Small intestine (tissue), 7 donors: ENCODE measurements around the gene SOWAHC. TPM values are rescaled to one million over a fixed set of nuclear protein-coding genes. Genes with fewer than 3 reads are reported as not detected.

ENCODE experiments used
- DNase-seq, 2 donors: peaks; one replicate each; pipeline versions ENCODE4 v3.0.0 to v3.0.0-alpha.2; 2013
- FAIRE-seq: peaks from 2 replicates; lab custom pipeline; 2012; peaks lifted over from hg19 to GRCh38; lab: Jason Lieb, UNC
- H3K27ac ChIP-seq, 3 donors: one replicate each; pipeline ENCODE4 v1.5.1; 2013; ENCODE audit warnings: low read length in 2 of 3, mild to moderate bottlenecking in 2 of 3, control low read depth in 1 of 3, inconsistent platforms in 1 of 3, low read depth in 1 of 3, moderate library complexity in 1 of 3
- H3K27me3 ChIP-seq, 3 donors: one replicate each; pipeline ENCODE4 v1.6.1; 2013; ENCODE audit warnings: low read length in 3 of 3, inconsistent platforms in 1 of 3; ENCODE audit not compliant: control insufficient read depth in 3 of 3, insufficient read depth in 3 of 3
- H3K36me3 ChIP-seq, 3 donors: one replicate each; pipeline ENCODE4 v1.6.1; 2013; ENCODE audit warnings: low read length in 3 of 3, inconsistent platforms in 1 of 3, low read depth in 1 of 3, mild to moderate bottlenecking in 1 of 3, moderate library complexity in 1 of 3; ENCODE audit not compliant: control insufficient read depth in 3 of 3, insufficient read depth in 2 of 3
- H3K4me1 ChIP-seq, 3 donors: one replicate each; pipeline ENCODE4 v1.6.1; 2013; ENCODE audit warnings: low read length in 2 of 3, inconsistent platforms in 1 of 3, low read depth in 1 of 3, mild to moderate bottlenecking in 1 of 3, moderate library complexity in 1 of 3; ENCODE audit not compliant: control insufficient read depth in 3 of 3, insufficient read depth in 2 of 3
- H3K4me3 ChIP-seq, 3 donors: one replicate each; pipeline ENCODE4 v1.5.1; 2013; ENCODE audit warnings: low read length in 3 of 3, control low read depth in 1 of 3, inconsistent platforms in 1 of 3, low read depth in 1 of 3, mild to moderate bottlenecking in 1 of 3, moderate library complexity in 1 of 3
- H3K9me3 ChIP-seq, 2 donors: one replicate each; pipeline ENCODE4 v1.6.1; 2013; ENCODE audit warnings: low read depth in 1 of 2, low read length in 1 of 2; ENCODE audit not compliant: control insufficient read depth in 2 of 2, insufficient read depth in 1 of 2
- WGBS, 3 donors: extraction: QIAGEN DNeasy Blood & Tissue Kit; methylation state at CpG; one replicate each; pipeline ENCODE4 v1.1.7; 2013; 5-methylcytosine and 5-hydroxymethylcytosine counted together
- polyA plus RNA-seq, 4 donors: library from polyadenylated mRNA; stranded (reverse) in 3 of 4; unstranded in 1 of 4; fragments of 200-250 nt in 3 of 4; fragments of 120-200 nt in 1 of 4; gene quantifications; one replicate each; pipeline versions ENCODE4 v1.2.1 to v1.2.3, GENCODE V29; 2013
- donor health status: healthy with polysubstance abuse.
- donor health status: control.
- donor health status: control.
- donor health status: Bipolar disorder and iron deficiency.
- donor health status: healthy.

SOWAHC gene
- polyA plus RNA-seq, 4 donors = 5.9 to 19.8 (median 7.0) TPM

DNA sequence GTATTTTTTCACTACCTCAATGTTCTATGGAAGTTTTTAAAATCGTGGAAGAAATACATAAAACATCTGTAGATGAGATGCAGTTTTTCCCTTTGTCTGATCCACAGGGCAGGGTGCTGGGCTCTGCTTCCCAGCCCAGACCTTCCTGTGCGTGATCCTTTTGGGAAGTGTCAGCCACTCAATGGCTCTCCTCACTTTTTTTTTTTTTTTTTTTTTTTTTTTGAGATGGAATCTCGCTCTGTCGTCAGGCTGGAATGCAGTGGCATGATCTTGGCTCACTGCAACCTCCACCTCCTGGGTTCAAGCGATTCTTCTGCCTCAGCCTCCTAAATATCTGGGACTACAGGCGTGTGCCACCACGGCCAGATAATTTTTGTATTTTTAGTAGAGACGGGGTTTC lies 32.8 kb downstream of the SOWAHC start:
- peaks cover 0 to 20% (median 4%) of the 10 kb centered on the region in 3 donors for H3K4me1 ChIP-seq
- H3K36me3 ChIP-seq = no peaks in the 10 kb centered on the region
- DNase-seq (no peak), FAIRE-seq (no peak)
- WGBS, 3 donors = 90 to 94% (median 91%) methylated on average over 8 of the region's 8 CpGs
- H3K4me3 ChIP-seq = no peak overlapping the region
- no peaks in the 10 kb centered on the region for H3K27me3 ChIP-seq
- H3K27ac ChIP-seq = no peak overlapping the region
- H3K9me3 ChIP-seq = no peaks in the 10 kb centered on the region

DNA sequence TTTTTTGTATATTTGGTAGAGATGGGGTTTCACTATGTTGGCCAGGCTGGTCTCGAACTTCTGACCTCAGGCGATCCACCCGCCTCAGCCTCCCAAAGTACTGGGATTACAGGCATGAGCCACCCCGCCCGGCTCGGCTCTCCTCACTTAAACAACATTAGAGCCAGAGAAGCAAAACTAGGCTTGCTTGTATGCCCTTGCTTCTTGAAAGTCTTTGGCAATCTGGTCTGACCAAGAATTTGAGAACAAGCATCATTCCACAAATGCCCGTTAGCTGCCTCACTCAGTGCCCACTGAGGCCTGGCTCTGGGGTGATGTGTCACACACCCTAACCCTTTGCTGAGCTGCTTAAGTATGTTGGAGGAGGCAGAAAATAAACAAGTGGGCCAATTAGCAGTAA lies 33.5 kb downstream of the SOWAHC start:
- WGBS, 3 donors = 94 to 95% (median 94%) methylated on average over 7 of the region's 7 CpGs
- H3K36me3 ChIP-seq = no peaks in the 10 kb centered on the region
- no peaks in the 10 kb centered on the region for H3K9me3 ChIP-seq
- DNase-seq = no peak
- peaks cover 0 to 20% (median 4%) of the 10 kb centered on the region in 3 donors for H3K4me1 ChIP-seq
- no peak for FAIRE-seq
- H3K27ac ChIP-seq = no peak overlapping the region
- H3K4me3 ChIP-seq = no peak overlapping the region
- H3K27me3 ChIP-seq = no peaks in the 10 kb centered on the region

DNA sequence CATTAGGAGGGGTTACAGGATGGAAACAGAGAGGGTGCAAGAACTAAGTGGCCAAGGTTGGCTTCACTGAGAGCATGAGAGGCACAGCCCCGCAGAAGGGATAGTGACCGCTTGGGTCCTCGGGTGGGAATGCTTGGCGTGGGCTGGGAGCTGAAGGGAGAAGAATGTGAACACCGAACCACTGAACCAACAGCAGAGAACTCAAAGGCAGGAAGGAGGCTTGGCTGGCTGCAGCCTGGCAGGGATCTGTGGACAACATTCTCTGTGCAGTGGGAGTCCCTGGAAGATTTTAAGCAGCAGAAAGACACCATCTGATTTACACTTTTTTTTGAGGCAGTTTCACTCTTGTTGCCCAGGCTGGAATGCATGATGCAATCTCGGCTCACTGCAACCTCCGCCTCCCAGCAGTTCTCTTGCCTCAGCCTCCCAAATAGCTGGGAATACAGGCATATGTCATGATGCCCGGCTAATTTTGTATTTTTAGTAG lies 33.9 kb downstream of the SOWAHC start:
- H3K27me3 ChIP-seq = no peaks in the 10 kb centered on the region
- H3K4me3 ChIP-seq = no peak overlapping the region
- WGBS, 3 donors = 91 to 95% (median 93%) methylated on average over 8 of the region's 8 CpGs
- FAIRE-seq (no peak), DNase-seq (no peak)
- peaks cover 0 to 20% (median 4%) of the 10 kb centered on the region in 3 donors for H3K4me1 ChIP-seq
- no peak overlapping the region for H3K27ac ChIP-seq
- H3K36me3 ChIP-seq = no peaks in the 10 kb centered on the region
- H3K9me3 ChIP-seq = no peaks in the 10 kb centered on the region

DNA sequence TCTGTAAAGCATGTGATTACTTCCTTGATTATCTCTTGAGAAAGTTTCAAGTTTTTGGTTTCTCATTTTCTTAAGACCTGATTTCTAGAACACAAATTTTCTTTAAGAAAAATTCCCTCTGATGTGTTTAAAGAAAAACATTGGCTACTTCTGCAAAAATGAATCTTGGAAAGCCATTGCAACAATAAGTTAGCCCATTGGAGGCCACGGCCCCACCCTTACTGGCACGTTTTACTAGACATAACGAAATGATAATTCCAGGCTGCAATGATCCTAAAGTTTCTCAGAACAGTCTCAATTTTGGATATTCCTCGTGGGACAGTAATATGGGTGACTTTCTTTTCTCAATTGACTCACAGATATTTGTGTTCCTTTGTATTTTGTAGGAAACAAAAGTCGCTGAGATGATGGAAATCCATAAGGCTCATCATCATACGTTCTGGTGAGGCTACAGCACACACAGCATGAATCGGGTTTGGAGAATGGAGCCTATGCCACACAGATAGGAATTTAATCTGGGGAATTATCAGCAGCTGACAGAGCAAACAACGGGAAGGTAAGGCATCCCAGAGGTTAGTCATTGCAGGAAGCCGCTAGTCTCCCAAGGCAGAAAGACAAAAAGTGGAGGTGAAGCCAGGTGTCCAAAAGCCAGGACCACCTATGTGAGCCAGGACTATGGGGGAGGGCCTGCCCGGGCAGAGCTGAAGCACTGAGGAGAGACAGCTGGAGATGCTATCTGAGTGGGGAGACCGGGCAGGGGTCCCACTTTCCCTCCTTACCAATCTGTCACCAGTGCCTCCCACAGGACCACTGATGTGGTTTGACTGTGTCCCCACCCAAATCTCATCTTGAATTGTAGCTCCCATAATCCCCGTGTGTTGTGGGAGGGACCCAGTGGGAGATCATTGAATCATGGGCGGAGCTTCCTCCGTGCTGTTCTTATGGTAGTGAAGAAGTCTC lies 35.9 kb downstream of the SOWAHC start:
- no peak for FAIRE-seq
- 76 to 84% (median 83%) methylated on average over 14 of the region's 14 CpGs for whole genome bisulfite sequencing, 3 donors

DNA sequence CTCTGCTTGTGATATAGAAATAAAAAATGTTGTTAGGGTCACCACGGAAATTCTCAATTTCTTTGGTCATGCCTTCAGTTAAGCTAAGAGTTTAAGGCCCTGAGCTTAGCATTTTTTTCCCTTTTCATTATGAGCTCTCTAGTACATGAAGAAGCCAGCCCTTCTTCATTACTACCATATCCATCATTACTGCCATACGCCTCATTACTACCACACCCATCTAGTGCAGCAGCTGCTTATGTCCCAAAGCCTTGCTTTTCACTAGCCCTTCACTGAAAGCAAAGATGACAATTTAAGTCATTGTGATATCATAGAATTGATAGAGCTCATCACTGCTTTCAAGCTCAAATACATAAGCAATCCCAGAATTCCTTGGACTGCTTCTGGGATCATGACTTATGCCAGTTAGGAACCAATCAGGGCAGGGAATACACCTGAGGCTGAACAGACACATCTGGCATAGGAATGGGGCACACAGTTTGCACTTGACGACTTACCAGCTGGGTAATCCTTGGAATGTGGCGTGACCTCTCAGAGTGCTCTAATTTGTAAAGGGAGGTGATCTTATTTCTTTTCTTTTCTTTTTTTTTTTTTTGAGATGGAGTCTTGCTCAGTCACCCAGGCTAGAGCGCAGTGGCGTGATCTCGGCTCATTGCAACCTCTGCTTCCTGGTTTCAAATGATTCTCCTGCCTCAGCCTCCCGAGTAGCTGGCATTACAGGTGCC lies 40.3 kb downstream of the SOWAHC start:
- H3K36me3 ChIP-seq = no peaks in the 10 kb centered on the region
- no peak overlapping the region for H3K4me3 ChIP-seq
- no peaks in the 10 kb centered on the region for H3K27me3 ChIP-seq
- H3K4me1 ChIP-seq = no peaks in the 10 kb centered on the region
- H3K27ac ChIP-seq = no peak overlapping the region
- no peak for DNase-seq
- no peak for FAIRE-seq
- WGBS, 3 donors = 84 to 92% (median 90%) methylated on average over 8 of the region's 8 CpGs
- H3K9me3 ChIP-seq = no peaks in the 10 kb centered on the region

More for the DNA sequence above, 35.9 kb downstream of the SOWAHC start:
- no peak for DNase-seq
- Histone ChIP-seq H3K4me1 (peaks cover 0 to 5% (median 0%) of the 10 kb centered on the region in 3 donors), H3K9me3 (no peaks in the 10 kb centered on the region), H3K27me3 (no peaks in the 10 kb centered on the region), H3K4me3 (no peak overlapping the region), H3K36me3 (no peaks in the 10 kb centered on the region), H3K27ac (no peak overlapping the region)

DNA sequence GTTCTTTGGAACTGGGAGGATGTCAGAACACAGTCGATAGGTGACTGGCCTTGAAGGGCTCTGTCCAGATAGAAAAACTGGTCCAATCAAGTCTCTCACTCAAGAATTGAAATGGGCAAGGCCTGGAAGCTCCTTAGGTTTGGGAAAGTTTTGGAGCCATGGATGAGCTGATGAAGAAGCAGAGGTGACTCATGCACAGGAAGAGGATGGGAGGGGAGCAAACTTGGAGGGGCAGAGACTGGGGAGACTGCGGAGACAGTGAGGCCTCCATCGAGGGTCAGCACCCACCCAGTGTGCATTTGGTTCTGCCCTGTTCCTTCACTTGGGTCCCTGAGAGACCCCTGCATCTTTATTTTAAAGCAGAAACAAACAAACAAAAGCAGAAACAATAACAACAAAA lies 41.1 kb downstream of the SOWAHC start:
- Histone ChIP-seq H3K27me3 (no peaks in the 10 kb centered on the region), H3K4me1 (no peaks in the 10 kb centered on the region), H3K36me3 (no peaks in the 10 kb centered on the region), H3K4me3 (no peak overlapping the region), H3K27ac (no peak overlapping the region), H3K9me3 (no peaks in the 10 kb centered on the region)
- 79 to 93% (median 91%) methylated on average over 3 of the region's 3 CpGs for WGBS, 3 donors
- DNase-seq (no peak), FAIRE-seq (no peak)

DNA sequence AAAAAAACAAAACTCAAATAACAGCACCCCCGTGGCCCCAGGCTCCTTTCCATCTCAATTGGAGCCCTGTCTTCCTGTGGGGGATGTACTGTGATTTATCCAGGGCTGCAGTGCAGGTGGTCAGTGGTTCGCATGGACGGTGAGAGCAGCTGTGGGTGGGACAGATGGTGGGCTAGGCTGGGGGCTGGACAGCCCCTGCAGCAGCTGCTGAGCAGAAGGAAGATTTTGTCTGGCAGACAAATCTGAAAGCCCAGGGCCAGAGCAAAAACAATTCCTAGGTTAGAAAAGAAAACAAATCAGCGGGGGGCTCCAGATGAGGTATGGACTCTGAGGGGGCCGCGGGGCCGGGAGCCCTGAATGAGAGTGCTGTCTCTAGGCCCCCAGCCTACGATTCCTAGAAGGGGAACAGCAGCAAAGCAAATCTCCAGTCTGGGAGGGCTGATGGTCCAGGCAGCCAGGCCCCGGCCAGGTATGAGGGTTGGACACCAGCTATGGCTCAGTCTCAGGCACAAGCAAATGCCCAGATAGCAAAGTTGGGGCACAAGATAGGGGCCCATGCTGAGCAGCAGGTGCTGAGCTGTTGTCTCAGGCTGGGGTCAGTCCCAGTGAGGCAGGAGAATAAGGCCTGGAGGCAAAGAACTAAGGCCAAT lies 45.4 kb downstream of the SOWAHC start:
- Histone ChIP-seq H3K27me3 (no peaks in the 10 kb centered on the region), H3K4me3 (no peak overlapping the region), H3K27ac (no peak overlapping the region), H3K36me3 (no peaks in the 10 kb centered on the region), H3K9me3 (no peaks in the 10 kb centered on the region), H3K4me1 (peaks cover 0 to 5% (median 0%) of the 10 kb centered on the region in 3 donors)
- FAIRE-seq (no peak), DNase-seq (no peak)
- 76 to 84% (median 77%) methylated on average over 9 of the region's 9 CpGs for WGBS, 3 donors
